ENCODE measurements around the gene DMGDH. TPM values are rescaled to one million over a fixed set of nuclear protein-coding genes. Genes with fewer than 3 reads are reported as not detected.

The DMGDH gene
- polyA plus RNA-seq, 1 experiment = 2.9 TPM

DNA sequence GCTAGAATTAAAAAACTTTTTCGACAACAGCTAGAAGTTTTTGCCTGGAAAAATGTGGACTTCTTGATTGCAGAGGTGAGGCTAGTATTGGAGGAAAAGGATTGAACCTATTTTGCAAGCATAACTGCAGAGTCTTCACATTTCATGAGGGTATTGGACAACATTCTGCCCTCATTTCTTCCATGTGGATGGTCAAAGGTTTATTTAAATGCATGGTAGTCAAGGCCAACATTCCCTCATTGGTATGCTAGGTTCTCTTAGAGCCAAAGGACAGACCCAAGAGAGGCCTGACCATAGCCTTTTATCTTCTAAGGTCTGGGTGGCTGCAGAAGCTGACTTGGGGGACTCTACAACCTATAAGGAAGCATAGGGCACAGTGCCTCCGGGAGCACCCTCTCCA is 11.3 kb upstream of the DMGDH start:
- no peak for TF ChIP-seq CTCF (IDR thresholded peaks at IDR 0.05; ENCODE audit: insufficient read depth, low read depth, low read length)
- no peak for DNase-seq (ENCODE audit: low read depth)
- Histone ChIP-seq H3K4me3 (ENCODE audit: low read depth, low read length) (no peak overlapping the region), H3K36me3 (ENCODE audit: control insufficient read depth, insufficient read depth, low read length) (no peaks in the 10 kb centered on the region), H3K27me3 (ENCODE audit: control insufficient read depth, insufficient read depth, low read length) (no peaks in the 10 kb centered on the region)
- ChIA-PET POLR2A (no interaction called here), CTCF (no interaction called here)

- Histone ChIP-seq H3K36me3 (ENCODE audit: control insufficient read depth, insufficient read depth, low read length) (no peaks in the 10 kb centered on the region), H3K4me3 (ENCODE audit: low read depth, low read length) (no peak overlapping the region), H3K27me3 (ENCODE audit: control insufficient read depth, insufficient read depth, low read length) (no peaks in the 10 kb centered on the region)
- CTCF ChIA-PET = interaction anchor here (2.2 kb wide), 1 partner anchor 53 kb away, joined by 7 read pairs; no protein-coding TSS in a partner anchor
- DNase-seq (ENCODE audit: low read depth) = no peak
- POLR2A ChIA-PET = no interaction called here
- TF ChIP-seq CTCF (IDR thresholded peaks at IDR 0.05; ENCODE audit: insufficient read depth, low read depth, low read length) = no peak
Observed at GRCh38 chr5:79077680-79078365, 8.3 kb upstream of the DMGDH start.

- H3K4me3 ChIP-seq (ENCODE audit: low read depth, low read length) = no peak overlapping the region
- no peaks in the 10 kb centered on the region for H3K36me3 ChIP-seq (ENCODE audit: control insufficient read depth, insufficient read depth, low read length)
- H3K27me3 ChIP-seq (ENCODE audit: control insufficient read depth, insufficient read depth, low read length) = no peaks in the 10 kb centered on the region
- DNase-seq (ENCODE audit: low read depth) = no peak
- TF ChIP-seq CTCF (IDR thresholded peaks at IDR 0.05; ENCODE audit: insufficient read depth, low read depth, low read length) = no peak
- CTCF ChIA-PET = interaction anchor here (0.7 to 2.2 kb wide), 3 partner anchors 43 to 52 kb away, joined by 3 to 7 read pairs (median 5); no protein-coding TSS in a partner anchor
- POLR2A ChIA-PET = no interaction called here
Observed at GRCh38 chr5:79076819-79077218, 7.3 kb upstream of the DMGDH start.

- no peaks in the 10 kb centered on the region for H3K36me3 ChIP-seq (ENCODE audit: control insufficient read depth, insufficient read depth, low read length)
- POLR2A ChIA-PET = no interaction called here
- H3K27me3 ChIP-seq (ENCODE audit: control insufficient read depth, insufficient read depth, low read length) = no peaks in the 10 kb centered on the region
- TF ChIP-seq CTCF (IDR thresholded peaks at IDR 0.05; ENCODE audit: insufficient read depth, low read depth, low read length) = no peak
- no peak overlapping the region for H3K4me3 ChIP-seq (ENCODE audit: low read depth, low read length)
- DNase-seq (ENCODE audit: low read depth) = no peak
- CTCF ChIA-PET = interaction anchor here (1.4 to 2.2 kb wide), 3 partner anchors 42 to 51 kb away, joined by 3 to 7 read pairs (median 7); no protein-coding TSS in a partner anchor
Observed at GRCh38 chr5:79075646-79076426, 6.4 kb upstream of the DMGDH start.

- Histone ChIP-seq H3K36me3 (ENCODE audit: control insufficient read depth, insufficient read depth, low read length) (no peaks in the 10 kb centered on the region), H3K27me3 (ENCODE audit: control insufficient read depth, insufficient read depth, low read length) (no peaks in the 10 kb centered on the region), H3K4me3 (ENCODE audit: low read depth, low read length) (no peak overlapping the region)
- DNase-seq (ENCODE audit: low read depth) = no peak
- CTCF ChIA-PET = interaction anchor here (1.3 to 1.7 kb wide), 3 partner anchors 10 to 54 kb away, joined by 3 to 7 read pairs (median 6); no protein-coding TSS in a partner anchor
- POLR2A ChIA-PET = no interaction called here
- TF ChIP-seq CTCF (IDR thresholded peaks at IDR 0.05; ENCODE audit: insufficient read depth, low read depth, low read length) = no peak
Observed at GRCh38 chr5:79074641-79075040, 5.2 kb upstream of the DMGDH start.
